Stimulated activated CD4-positive, alpha-beta T cell treated with anti-CD3 and anti-CD28 coated beads, Interleukin-1b, Interleukin-23, amount 100 ng/mL, for 1 hour (primary cell): Measurements from ENCODE around the gene AGRP.

ENCODE experiments used
- DNase-seq, 2 donors: peaks; one replicate each; pipeline ENCODE4 v3.0.0-alpha.2; 2020; ENCODE audit warnings: low read depth in 2 of 2

Gene AGRP

DNA sequence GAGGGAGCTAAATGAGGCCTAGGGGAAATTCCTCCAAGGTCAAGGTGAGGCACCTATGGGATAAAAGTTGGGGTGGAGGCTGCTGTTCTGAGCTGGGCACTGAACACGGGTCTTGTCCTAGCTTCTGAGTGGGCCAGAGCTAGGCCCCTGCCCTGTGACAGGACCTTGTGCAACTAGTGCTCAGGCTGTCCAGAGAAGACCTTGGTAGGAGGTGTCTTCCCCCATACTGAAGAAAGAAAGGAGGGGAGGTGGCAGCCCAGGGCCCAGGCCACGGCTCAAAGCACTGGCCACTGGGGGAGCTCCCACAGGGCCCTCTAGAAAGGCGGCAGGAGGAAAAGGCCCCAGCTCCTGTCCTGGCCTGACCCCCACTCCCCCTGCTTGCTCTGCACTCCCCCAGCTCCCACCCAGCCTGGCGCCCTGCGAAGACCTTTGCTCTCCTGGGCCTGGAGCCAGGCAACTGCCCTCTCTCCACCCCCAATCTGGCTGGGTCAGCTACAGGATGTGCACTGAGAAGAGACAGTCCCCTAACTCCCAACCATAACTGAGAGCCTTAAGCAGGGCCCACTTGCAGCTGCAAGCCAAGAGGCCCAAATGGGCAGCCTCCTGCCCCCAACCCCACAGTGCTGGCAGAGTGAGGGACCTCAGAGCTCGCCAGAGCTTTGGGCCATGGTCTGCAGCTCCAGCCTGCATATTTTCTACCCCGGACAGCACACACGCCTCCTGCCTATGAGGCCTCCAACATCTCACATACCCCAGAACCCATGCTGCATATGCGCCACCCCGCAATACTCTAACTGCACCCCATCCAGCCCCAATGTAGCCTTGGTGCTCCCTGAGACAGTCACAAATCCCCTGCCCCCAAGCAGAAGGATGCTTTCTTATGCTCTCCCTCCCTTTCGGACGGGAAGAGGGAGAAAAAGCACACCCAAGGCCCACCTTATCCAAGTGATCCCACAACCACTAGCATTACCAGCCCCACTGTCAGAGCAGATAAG, 37.1 kb downstream of the AGRP start:
- DNase-seq = no peak

DNA sequence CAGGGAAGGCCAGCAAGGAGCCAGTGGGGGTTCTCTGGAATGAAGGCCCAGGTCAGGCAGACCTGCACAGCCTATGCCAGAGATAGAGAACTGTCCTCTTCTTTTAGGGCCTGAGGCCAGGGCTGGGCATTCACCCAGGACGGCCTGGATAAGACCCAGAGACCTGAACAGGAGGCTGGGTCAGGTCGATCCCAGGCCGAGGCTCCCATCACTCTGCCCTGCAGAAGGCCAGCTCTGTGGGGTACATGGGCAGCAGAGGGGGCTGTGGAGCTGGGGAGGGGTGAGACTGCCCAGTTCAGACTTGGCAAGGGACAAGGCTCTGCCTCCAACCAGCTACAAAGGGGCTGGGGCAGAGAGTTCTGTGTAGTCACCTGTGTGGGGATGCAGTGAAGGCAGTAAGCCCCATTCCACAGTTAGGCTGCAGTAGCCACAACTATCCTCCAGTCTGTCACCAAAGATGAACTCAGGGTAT, 37.9 kb downstream of the AGRP start:
- no peak for DNase-seq

DNA sequence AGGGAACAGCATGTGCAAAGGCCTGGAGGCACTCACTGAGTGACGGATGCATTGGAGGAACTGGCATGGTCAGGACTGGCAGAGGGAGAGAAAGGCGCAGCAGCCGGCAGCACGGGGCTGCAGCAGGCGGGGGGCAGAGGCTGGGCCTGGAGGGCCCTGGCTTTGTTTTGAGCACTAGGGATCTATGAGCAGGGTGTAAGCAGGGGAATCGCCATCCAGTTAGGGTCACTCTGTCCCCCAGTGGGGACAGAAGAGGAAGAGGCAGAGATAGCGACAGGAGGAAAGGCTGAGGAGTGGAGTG, 38.3 kb downstream of the AGRP start:
- no peak for DNase-seq

DNA sequence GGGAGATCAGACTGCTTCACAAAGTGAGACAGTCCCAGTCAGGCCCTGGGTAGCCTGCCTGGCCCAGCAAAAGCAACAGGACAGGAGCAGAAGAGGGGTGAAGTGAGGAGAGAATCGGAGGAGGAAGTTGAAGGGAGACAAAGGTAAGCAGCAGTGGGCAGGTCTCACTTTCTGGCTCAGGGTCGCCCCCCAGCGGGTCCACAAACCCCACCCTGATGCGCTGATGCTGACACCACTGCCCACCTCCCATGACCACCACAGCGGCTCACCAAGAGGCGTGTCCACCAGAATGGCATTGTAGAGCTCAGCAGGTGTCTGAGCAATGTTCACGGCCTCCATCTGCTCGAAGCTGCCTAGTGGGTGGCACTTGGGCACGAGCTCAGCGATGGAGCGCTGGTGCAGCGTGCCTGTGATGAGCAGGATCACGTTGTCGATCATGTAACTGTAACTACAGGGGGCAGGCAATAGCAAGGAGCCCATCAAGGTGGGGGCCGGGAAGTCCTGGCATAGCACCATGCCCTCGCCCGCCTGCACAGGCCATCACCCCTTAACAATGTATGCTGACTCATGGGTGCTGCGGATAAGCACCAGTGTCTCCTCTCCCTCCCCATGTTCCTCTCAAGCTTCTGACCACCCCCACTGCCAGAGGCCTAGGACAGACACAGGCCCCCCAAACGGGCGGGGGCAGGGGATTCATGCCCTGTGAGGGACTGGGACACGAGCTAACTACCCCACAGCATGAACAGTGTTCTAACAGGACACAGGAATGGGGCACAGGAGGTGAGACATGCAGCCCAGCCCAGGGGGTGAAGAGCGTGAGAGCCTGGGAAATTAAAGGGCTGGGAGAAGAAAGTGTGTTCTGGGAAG, 38.9 kb downstream of the AGRP start:
- no peak for DNase-seq

DNA sequence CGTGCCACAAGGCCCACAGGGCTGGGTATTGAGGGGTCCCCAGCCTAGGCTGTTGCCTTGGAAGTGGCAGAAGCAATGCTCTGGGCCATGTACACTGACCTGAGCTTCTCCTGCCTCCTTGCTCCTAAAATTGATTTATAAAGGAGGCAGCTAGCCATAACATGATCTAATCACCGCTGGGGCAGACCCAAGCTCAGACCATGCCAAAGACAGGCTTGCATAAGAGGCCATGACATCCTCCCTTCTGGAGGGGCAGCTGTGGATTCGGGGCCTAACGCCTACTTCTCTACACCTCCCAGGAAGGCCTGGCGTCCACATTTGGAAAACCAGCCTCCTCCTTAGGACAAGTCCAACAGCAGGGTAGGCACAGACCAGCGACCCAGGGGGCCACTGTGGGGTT, 40.1 kb downstream of the AGRP start:
- no peak for DNase-seq

DNA sequence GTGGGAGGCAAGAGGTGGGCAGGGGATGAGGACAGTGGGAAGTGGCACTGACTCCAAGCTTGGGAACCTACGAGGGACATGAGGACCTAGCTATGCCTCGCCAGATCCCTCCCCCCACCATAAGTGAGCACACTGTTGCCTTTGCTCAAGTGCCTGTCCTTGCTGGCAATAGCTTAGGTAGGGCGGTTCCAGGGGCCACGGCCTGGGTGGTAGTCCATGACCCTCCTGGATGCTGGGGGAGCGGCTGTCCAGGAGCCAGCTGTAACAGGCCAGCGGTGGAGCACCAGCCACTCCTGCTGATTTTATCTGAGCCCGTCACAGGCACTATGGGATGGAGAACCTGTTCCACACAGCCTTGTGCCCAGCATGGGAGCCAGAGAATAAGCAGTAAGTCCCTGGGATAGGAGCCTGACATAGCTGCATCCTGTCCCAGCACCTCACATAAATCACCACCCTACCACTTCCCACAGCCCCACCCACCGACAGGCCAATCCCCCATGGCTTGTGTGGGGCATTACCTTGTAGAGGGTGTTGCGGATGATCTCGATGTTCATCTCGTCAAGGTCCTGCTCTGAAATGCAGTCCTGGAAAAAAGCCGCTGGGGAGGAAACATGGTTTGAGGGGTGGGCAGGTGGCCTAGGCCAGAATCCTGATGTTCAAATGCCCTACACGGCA, 40.6 kb downstream of the AGRP start:
- no peak for DNase-seq

DNA sequence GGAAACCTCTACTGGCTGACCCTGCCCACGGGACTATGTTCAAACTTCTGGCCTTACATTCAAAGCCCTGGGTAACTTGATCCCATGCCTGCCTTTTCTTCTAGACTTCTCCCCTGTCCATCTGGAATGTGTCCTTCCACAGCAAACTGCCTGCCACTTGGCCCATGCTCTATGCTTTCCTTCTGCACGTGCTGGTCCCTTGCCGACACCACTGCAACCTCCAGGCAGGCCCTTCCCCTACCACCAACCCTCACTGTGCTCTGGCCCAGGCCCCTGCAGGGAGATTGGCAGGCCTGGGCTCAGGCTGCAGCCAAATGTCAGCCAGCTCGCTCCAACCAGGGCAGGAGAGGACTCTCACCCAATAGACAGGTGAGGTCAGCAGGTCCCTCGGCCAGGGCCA, 41.4 kb downstream of the AGRP start:
- DNase-seq = no peak

DNA sequence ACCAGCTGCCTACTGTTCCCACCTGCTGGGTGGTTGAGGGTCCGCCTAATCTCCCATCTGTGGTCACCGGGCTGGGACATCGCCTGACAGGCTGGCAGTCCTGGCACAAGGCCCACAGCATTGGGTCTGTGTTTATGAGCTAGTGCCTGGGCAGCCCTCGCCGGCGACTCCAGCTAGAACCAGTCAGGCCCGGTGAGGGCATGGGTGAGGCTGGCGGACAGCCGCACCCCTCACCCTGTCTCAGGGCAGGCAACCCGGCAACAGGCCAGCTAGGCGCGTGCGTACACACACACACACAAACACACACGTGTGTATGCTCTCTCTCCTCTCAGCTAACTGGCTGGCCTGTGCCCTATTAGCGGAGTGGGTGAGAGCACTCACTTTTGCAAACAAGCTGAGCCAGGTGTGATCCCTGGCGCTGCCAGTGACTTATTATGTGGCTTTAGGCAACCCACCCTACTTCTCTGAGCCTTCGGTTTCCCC, 42.0 kb downstream of the AGRP start:
- no peak for DNase-seq

DNA sequence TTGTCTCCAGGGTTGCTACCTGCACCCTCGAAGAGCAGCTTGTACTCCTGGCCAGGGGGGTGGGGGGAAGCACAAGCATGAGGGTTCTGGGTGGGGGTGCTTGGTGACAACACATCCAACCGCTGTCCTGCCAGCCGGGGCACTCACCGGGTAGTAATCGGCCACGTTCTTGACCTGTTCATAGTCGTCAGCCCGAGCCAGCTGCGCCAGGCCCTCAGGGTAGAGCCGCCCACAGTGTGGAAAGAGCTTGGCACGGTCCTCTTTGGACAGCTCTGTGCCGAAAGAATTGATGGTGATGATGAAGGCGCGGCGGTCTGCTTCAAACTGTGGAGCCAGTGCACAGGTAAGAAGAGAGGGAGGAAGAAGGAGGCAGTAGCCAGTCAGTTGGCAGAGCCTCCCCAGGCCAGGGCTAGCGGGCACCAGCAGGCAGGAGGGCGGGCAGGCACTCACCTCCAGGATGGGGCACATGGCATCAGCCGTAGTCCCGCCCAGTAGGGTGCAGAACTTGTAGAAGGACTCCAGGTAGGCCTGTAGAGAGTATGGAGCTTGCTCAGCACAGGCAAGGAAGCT, 44.4 kb downstream of the AGRP start:
- DNase-seq = no peak

DNA sequence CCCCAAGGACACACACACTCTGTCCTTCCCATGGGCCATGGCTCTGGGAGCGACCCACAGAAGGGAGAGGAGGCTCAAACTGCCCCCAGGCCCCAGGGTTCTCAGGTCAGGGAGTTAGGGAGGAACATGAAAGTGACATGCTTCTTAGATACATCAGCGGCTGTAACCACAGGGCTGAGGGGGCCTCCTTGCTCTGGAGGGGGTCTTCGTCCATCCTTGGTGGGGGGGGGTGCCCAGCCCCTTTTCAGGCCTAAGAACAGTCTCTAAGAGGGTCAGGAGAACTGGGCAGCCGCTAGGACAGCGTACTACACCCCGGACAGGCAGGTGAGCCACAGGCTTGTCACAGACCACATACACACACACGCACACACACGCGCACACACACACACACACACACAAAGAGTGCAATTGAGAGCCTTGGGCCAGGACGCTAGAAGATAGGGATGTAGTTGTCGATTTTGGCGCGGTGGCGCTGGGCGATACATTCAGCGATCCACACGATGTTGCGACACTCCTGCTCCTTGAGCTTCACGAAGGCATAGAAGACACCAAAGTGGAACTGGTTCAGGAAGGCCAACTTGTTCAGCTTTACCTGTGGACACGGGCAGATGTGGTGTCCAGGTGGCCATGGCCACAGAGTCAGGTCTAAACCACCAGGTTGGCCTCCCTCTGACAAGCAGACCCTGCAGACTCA, 45.1 kb downstream of the AGRP start:
- DNase-seq = no peak

DNA sequence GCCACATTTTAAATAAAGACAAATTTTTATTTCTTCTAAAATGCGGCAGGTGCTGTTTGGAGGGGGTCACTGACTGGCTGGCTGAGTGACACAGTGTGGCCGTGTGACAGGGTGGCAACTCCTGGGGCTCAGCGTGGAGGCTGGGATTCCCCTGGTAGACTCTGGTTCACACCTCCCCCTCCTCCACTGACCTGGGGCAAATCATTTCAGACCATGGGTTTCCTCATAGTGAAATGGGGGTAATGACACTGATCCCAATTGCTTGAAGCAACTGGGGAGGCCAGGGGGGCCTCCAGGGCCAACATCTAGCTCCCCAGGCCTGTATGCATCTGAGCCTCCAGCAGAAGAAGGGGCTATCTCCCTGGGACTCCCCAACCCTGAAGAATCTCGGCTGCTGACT, 45.8 kb downstream of the AGRP start:
- DNase-seq = no peak

DNA sequence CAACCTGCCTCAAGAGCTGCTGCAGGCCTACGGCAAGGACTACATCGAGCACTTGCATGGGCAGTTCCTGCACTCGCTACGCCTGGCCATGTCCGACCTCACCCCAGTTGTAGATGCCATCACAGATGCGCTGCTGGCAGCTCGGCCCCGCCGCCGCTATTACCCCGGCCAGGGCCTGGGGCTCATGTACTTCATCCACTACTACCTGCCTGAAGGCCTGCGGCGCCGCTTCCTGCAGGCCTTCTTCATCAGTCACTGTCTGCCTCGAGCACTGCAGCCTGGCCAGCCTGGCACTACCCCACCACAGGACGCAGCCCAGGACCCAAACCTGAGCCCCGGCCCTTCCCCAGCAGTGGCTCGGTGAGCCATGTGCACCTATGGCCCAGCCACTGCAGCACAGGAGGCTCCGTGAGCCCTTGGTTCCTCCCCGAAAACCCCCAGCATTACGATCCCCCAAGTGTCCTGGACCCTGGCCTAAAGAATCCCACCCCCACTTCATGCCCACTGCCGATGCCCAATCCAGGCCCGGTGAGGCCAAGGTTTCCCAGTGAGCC, 46.6 kb downstream of the AGRP start:
- no peak for DNase-seq

DNA sequence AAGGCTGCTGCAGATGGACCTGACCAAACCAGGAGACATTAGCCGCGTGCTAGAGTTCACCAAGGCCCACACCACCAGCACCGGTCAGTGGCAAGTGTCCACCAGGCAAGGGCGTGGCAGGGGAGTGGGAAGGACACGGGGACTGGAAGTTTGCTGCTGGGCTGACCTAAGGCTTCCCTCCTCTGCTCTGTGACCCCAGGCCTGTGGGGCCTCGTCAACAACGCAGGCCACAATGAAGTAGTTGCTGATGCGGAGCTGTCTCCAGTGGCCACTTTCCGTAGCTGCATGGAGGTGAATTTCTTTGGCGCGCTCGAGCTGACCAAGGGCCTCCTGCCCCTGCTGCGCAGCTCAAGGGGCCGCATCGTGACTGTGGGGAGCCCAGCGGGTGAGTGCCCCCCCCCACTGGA, 47.6 kb downstream of the AGRP start:
- no peak for DNase-seq

DNA sequence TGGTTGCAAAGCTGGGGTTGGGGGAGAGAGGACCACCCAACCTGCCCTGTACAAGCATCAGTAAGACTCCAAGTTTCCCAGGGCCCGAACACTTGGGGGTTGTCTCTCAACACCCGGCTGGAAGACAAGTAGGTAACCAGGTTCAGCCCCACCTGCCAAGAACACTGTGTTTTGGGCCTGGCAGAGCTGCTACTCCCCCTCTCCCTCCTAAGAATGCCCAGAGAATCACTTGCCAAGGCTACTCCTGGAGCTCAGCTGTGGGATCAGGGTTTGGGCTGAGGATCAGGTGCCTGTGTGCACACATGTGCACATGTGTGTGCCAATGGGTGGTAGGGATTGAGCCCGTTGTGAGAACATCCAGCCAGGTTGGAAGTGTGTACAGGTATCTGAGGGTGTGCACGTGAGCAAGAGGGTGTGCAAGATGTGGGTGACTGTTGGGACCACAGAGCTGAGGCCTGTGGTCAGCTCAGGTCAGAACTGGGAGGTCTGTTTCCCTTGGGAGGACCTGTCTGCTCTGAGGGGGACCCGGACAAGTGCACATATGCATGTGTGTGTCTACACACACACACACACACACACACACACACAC, 50.1 kb downstream of the AGRP start:
- no peak for DNase-seq
